Measurements from ENCODE around the gene UBE2R2. TPM values are rescaled to one million over a fixed set of nuclear protein-coding genes. Genes with fewer than 3 reads are reported as not detected.

The UBE2R2 gene
- total and polyA plus RNA-seq, 2 donors from 2014 or later = 26.1 to 32.2 TPM

- H3K4me3 ChIP-seq (ENCODE audit: low read length in 3 of 3) = no peak overlapping the region
- H3K9me3 ChIP-seq (ENCODE audit: control insufficient read depth in 2 of 3, insufficient read depth in 1 of 3, low read length in 3 of 3) = no peaks in the 10 kb centered on the region
- H3K9ac ChIP-seq (ENCODE audit: low read length in 3 of 3) = no peak overlapping the region
- no peak for FAIRE-seq
- H3K4me1 ChIP-seq (ENCODE audit: control insufficient read depth in 2 of 3, insufficient read depth in 2 of 3, low read depth in 1 of 3, low read length in 3 of 3) = no peaks in the 10 kb centered on the region
- TF ChIP-seq CTCF (IDR thresholded peaks at IDR 0.05; ENCODE audit: borderline replicate concordance, extremely low read depth, insufficient read depth) = no peak
- H3K36me3 ChIP-seq (ENCODE audit: control insufficient read depth in 2 of 3, insufficient read depth in 3 of 3, low read length in 3 of 3) = peaks cover 0 to 2% (median 0%) of the 10 kb centered on the region in 3 donors
- no peaks in the 10 kb centered on the region for H3K27me3 ChIP-seq (ENCODE audit: control insufficient read depth, insufficient read depth, low read length)
- intact Hi-C loops (cut with DNase I) = no loop called here
- no peak for DNase-seq
- H3K27ac ChIP-seq (ENCODE audit: low read depth in 2 of 2, low read length in 2 of 2) = no peak overlapping the region
Observed at GRCh38 chr9:33893861-33894260, 76.9 kb downstream of the UBE2R2 start.

DNA sequence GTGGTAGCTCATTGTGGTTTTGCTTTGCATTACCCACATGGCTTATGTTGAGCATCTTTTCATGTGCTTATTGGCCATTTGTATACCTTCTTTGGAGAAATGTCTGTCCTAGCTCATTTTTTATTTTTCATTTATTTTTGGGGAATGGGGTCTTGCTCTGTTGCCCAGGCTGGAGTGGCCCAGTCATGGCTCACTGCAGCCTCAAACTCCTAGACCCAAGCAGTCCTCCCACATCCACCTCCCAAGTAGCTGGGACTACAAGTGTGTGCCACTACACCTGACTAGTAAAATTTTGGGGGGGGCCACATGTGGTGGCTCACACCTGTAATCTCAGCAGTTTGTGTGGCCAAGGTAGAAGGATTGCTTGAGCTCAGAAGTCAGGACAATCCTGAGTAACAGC is 77.4 kb downstream of the UBE2R2 start:
- Histone ChIP-seq H3K9me3 (ENCODE audit: control insufficient read depth in 2 of 3, insufficient read depth in 1 of 3, low read length in 3 of 3) (no peaks in the 10 kb centered on the region), H3K4me3 (ENCODE audit: low read length in 3 of 3) (no peak overlapping the region), H3K36me3 (ENCODE audit: control insufficient read depth in 2 of 3, insufficient read depth in 3 of 3, low read length in 3 of 3) (peaks cover 0 to 2% (median 0%) of the 10 kb centered on the region in 3 donors), H3K27me3 (ENCODE audit: control insufficient read depth, insufficient read depth, low read length) (no peaks in the 10 kb centered on the region), H3K4me1 (ENCODE audit: control insufficient read depth in 2 of 3, insufficient read depth in 2 of 3, low read depth in 1 of 3, low read length in 3 of 3) (no peaks in the 10 kb centered on the region), H3K27ac (ENCODE audit: low read depth in 2 of 2, low read length in 2 of 2) (no peak overlapping the region), H3K9ac (ENCODE audit: low read length in 3 of 3) (no peak overlapping the region)
- intact Hi-C loops (cut with DNase I) = no loop called here
- FAIRE-seq (no peak), DNase-seq (no peak)
- no peak for TF ChIP-seq CTCF (IDR thresholded peaks at IDR 0.05; ENCODE audit: borderline replicate concordance, extremely low read depth, insufficient read depth)

- Histone ChIP-seq H3K4me1 (ENCODE audit: control insufficient read depth in 2 of 3, insufficient read depth in 2 of 3, low read depth in 1 of 3, low read length in 3 of 3) (peaks cover 0 to 2% (median 0%) of the 10 kb centered on the region in 3 donors), H3K27ac (ENCODE audit: low read depth in 2 of 2, low read length in 2 of 2) (no peak overlapping the region), H3K36me3 (ENCODE audit: control insufficient read depth in 2 of 3, insufficient read depth in 3 of 3, low read length in 3 of 3) (peaks cover 5 to 10% (median 6%) of the 10 kb centered on the region in 3 donors), H3K9me3 (ENCODE audit: control insufficient read depth in 2 of 3, insufficient read depth in 1 of 3, low read length in 3 of 3) (no peaks in the 10 kb centered on the region), H3K9ac (ENCODE audit: low read length in 3 of 3) (no peak overlapping the region), H3K4me3 (ENCODE audit: low read length in 3 of 3) (no peak overlapping the region), H3K27me3 (ENCODE audit: control insufficient read depth, insufficient read depth, low read length) (no peaks in the 10 kb centered on the region)
- no peak for TF ChIP-seq CTCF (IDR thresholded peaks at IDR 0.05; ENCODE audit: borderline replicate concordance, extremely low read depth, insufficient read depth)
- intact Hi-C loops (cut with DNase I) = no loop called here
- no peak for DNase-seq
- no peak for FAIRE-seq
Observed at GRCh38 chr9:33903157-33903780, 86.3 kb downstream of the UBE2R2 start.

DNA sequence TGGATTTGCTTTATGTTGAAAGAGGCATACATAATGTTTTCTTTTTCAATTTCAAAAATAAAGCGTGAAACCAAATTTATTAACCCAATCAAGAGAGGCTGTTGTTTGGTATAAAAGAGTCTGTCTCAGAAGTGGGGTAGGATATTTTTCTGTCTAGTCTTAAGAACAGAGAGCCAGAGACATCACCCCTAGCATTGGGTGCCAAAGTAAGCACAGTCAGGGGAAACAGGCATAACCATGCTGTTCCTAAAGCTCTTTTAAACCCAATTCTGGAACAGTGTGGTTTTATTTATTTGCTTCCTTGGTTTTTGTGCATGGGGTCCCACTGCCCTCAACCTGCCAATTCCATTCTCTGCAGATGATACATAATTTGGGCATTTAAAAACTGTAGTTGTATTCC is 88.2 kb downstream of the UBE2R2 start:
- Histone ChIP-seq H3K4me3 (ENCODE audit: low read length in 3 of 3) (no peak overlapping the region), H3K9ac (ENCODE audit: low read length in 3 of 3) (no peak overlapping the region), H3K27ac (ENCODE audit: low read depth in 2 of 2, low read length in 2 of 2) (no peak overlapping the region), H3K36me3 (ENCODE audit: control insufficient read depth in 2 of 3, insufficient read depth in 3 of 3, low read length in 3 of 3) (peaks cover 3 to 10% (median 5%) of the 10 kb centered on the region in 3 donors), H3K4me1 (ENCODE audit: control insufficient read depth in 2 of 3, insufficient read depth in 2 of 3, low read depth in 1 of 3, low read length in 3 of 3) (peaks cover 0 to 2% (median 0%) of the 10 kb centered on the region in 3 donors), H3K9me3 (ENCODE audit: control insufficient read depth in 2 of 3, insufficient read depth in 1 of 3, low read length in 3 of 3) (no peaks in the 10 kb centered on the region), H3K27me3 (ENCODE audit: control insufficient read depth, insufficient read depth, low read length) (no peaks in the 10 kb centered on the region)
- intact Hi-C loops (cut with DNase I) = no loop called here
- no peak for TF ChIP-seq CTCF (IDR thresholded peaks at IDR 0.05; ENCODE audit: borderline replicate concordance, extremely low read depth, insufficient read depth)
- no peak for FAIRE-seq
- DNase-seq = no peak

All from kidney (tissue), 14 donors.